GM18511 (cell line): ENCODE measurements around the gene ORC6.

ENCODE experiments used
- ATAC-seq: cut with Tn5 transposase; IDR thresholded peaks from one replicate; pipeline ENCODE4 v1.9.1; 2021; ENCODE audit warnings: mild to moderate bottlenecking, moderate library complexity; ENCODE audit not compliant: unreplicated experiment

The ORC6 gene

DNA sequence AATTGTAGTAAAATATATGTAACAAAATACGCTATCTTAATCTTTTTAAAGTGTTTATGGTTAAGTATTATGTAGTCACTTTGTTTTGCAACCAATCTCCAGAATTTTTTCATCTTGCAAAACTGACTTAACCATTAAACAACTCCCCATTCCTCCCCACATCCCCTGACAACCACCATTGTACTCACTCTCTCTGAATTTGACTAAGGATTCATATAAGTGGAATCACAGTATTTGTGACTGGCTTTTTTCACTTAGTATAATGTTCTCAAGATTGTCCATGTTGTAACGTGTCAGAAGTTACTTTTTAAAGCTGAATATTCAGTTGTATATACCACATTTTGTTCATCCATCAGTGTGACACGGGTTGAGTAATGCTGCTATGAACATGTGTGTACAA is 10.6 kb downstream of the ORC6 start:
- no peak for ATAC-seq

DNA sequence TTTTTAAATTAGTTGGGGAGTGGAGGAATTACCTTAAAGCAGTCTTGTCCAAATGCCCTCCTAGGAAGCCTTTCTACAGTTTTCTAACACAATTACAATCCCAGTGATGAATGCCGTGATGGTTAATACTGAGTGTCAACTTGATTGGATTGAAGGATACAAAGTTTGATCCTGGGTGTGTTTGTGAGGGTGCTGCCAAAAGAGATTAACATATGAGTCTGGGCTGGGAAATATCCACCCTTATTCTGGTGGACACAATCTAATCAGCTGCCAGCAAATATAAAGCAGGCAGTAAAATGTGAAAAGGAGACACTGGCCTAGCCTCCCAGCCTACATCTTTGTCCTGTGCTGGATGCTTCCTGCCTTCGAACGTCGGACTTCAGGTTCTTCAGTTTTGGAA is 12.2 kb downstream of the ORC6 start:
- ATAC-seq: no peak

DNA sequence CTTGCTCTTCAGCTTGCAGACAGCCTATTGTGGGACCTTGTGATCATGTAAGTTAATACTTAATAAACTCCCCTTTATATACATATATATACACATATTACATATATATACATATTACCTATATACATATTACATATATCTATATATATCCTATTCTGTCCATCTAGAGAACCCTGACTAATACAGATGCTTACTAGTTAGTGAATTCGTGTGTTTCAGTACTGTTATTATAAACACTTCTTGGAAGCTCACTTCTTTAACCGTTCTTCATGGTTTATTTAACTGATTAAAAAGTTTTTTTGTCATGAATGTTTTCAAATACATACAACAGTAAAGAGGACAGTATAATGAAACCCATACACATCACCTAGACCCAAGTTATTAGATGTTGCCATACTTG is 12.6 kb downstream of the ORC6 start:
- ATAC-seq: no peak

DNA sequence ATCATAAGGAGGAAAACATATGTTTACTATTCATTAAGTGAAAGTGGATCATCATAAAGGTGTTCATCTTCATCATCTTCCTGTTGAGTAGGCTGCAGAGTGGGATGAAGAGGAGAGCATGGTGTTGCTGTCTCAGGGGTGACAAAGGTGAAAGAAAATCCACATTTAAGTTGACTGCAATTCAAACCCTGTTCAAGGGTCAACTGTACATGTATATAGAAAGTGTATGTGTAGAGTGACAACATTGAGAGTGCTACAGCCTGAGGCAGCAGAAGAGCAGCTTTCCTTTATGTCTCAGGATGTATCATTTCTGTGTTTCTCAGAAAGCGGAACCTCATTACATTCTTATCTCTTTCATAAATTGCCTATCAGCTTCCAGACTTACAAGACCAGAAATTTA is 17.2 kb downstream of the ORC6 start:
- no peak for ATAC-seq

DNA sequence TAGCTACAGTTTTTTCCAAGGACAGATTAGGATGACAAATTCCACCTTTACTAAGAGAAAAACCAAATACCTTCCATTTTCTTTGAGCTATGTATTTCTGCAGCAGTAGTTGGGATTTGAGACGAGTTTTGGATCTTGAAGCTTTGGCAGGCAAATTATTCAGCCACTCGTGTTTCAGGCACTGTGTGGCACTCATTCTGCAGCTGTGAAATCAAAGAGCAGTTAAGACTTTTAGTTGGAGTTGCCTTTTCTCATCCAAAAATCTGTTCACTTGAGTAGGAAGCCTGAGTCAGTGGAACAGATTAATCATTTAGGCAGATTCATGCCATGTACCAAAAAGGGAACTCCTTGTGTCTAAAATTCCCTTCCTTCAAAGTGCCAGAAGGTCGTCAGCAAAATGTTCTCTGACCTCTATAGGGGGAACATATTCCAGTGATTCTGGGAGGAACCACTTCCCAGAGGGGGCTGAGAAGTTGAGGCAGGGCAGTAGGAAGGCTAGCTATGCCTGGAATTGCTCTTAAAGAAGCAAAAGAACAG is 20.1 kb downstream of the ORC6 start:
- no peak for ATAC-seq

DNA sequence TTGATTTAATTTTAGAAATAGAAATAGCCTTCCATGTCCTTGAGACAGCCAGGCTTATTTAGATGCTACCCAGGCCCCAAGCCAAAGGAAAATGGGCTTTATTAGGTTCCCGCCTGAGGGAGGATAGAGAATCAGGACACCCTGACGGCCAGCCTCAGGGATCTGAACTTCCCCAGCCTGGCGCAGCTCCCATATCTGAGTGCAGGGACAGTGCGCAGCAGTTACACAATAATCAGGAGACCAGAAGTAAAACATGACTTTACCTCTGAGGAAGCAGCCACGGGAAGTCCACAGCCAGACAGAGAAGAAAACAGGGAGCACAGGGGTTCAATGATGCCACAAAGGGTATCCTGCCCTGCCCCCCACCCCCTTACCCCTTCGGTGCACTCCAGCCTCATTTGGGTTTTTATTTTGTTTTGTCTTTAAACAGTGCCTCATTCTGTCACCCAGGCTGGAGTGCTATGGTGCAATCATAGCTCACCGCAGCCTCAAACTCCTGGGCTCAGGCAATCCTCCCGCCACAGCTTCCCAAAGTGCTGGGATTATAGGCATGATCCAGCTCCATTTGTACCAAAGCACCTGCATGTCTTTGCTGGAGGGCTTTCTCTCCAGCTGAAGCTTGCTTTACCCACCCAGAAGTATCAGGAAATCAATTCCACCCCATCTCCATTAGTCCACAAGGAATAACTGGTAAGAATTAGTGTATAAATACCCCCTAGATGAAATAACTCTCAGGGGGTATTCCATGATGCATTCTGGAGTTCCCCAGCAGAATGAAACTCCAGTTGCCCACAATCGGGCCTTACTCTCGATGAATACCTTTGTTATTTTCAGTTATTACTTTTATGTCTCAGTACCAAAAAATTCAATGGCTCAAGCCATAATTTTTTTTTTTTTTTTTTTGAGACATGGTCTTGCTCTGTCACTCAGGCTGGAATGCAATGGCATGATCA is 21.9 kb downstream of the ORC6 start:
- ATAC-seq: no peak

DNA sequence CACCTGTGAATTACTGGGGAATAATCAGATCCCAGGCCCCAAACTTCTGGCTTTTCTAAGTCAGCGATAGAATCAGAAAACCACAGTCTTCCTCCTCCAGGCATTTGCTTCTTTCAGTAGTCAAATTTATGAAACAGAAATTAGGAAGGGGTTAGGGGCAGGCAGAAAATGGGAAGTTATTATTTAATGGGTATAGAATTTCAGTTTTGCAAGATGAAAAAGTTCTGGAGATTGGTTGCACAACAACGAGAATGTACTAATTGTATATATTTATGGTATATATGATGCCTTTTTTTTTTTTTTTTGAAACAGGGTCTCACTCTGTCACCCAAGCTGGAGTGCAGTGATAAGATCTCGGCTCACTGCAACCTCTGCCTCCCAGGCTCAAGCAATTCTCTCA is 23.5 kb downstream of the ORC6 start:
- no peak for ATAC-seq

DNA sequence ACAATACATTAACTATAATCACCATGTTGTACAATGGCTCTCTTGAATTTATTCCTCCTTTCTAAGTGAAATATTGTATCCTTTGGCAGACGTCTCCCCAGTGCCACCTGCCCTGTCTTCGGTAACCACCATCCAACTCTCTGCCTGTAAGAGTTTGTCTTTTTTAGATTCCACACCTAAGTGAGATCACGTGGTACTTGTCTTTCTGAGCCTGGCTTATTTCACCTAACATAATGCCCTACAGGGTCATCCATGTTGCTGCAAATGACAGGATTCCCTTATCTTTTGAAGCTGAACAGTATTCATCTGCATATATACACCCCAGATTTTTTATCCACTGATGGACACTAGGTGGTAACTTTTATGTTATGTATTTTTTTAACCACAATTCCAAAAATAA is 24.2 kb downstream of the ORC6 start:
- ATAC-seq: no peak

DNA sequence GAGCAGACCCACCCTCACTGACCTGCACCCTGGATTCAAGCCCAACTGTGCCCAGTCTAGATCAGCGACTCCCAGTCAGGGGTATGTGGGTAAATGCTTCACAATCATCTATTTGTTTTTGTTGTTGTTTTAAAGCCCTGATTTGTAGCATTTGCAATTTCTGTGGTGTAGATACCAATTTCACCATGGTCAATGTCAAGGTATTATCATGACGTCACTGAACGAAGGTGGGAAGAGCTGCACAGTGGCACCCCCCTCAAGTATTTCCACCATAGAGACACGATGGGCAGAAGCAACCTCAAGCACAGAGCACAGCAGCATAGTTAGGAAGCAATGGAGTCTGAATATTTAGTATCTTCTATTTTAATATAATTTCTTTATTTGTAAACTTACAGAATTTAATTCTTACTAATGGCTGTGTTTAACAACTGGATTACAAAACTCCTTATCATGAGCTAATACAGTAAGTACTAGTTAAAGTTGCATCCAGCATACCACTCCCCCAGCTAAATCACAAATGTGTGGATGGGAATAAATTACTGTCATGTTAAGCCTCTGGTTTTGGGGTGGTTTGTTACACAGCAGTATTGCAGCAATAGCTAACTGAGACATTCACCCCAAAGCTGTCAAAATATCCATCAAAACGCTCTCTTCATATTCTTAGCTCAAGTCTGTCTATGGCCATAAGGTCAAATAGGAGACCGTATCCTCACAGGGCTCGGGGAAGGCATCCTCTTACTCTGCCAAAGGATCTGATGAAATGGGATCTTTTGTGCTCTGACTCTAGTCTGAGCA is 25.5 kb downstream of the ORC6 start:
- no peak for ATAC-seq

DNA sequence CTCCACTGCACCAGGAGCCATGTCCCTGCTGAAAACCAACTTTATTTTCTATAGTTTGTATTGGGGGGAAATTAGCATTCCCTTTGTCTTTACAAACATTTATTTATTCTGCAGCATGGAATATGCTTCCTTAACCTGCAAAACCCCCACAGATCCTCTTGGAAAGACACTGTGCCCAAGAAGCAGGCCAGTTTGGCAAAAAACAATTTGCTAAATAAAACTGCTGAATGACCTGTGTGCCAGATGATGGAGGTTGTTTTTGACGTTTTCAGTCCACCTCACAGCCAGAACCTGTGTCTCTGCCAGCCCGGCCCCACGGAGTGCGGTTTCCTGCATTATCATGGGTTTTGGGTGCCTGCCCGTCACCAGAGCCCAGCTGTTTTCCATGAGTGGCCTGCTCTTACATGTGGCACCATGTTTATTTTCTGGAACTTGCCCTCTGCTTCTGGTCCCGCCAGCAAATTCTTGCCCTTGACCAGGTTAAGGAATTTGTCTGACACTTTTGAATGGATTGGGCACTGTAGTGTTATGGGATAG is 26.4 kb downstream of the ORC6 start:
- ATAC-seq: no peak

DNA sequence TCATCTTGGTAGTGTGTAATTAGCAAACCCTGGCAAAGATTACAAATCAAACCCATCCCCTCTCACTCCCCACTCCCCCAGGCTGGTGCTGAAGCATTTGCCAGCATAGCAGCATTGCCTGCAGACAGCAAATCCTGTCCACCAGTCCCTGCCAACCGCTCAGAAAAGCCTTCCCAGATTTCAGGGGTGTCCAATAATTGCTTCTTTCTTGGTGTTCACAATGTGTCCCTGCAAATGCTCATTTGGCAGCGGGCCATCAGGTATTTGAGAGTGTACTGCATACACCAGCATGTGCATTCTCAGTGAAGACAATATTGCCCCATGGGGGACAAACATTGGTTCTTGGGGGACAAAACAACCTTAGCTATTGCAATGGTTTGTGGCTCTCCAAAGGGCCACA is 28.2 kb downstream of the ORC6 start:
- ATAC-seq: no peak

DNA sequence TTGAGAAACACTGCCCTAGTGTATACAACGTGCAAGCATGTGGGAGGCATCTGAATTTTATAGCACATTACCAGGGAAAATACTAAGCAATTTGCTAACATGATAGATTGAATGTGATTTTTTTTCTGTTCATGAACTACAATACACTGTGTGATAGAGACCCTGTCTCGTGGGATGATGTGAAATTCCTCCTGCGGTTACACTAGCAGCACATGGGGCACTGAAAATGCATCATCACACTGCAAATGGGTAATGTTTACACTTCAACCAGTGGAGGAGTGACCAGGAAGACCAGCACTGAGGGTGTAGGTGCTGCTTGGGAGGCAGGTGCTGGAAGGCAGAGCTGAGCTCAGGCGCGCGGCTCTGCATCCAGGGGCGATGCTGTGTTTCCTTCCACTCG is 28.8 kb downstream of the ORC6 start:
- no peak for ATAC-seq

DNA sequence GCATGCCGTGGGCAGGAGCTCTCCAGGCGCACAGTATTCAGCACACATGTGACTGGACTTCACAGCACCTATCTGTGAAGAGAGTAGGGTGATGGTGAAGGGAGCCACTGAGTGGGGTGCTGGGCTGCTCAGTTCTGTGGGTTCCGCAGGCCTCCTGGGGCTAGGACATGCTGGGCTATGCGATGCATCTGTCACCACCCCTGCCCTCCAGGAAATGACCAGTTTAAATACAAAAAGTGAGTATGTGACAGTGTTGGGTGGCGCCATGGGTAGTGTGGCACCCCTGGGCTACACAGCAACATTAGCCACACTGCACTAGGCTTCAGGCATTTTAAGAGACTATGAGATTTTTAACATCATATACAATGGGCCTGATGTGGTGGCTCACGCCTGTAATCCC is 30.1 kb downstream of the ORC6 start:
- ATAC-seq: no peak

DNA sequence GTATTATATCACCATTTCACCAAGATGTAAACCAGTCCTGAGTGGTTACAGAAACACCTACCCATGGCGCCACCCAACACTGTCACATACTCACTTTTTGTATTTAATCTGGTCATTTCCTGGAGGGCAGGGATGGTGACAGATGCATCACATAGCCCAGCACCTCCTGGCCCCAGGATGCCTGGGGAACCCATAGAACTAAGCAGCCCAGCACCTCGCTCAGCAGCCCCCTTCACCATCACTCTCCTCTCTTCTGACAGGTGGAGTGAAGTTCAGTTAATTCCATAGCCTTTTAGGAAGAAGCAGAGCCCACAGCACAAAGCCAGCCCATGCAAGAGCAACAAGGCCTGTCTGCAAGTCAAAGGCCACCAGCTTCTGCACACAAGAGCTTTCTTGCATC is 31.2 kb downstream of the ORC6 start:
- ATAC-seq: no peak

DNA sequence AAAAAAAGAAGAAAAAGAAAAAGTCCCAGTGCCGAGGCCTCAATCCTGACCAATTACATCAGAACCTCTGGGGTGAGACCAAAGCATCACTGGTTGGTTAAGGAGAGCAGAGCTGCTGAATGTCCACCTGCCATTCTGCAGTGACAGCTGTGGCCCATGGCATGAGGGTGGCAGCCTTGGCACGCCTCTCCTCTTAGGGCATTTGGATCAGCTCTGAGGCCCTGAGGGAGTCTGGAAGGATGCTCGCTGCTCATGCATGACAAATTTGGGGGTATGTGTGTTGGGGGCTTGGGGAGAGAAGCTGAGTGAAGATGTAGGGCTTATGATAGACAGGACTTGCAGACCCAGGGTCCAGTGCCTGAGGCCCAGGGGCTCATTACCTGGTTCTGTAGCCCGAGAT is 32.4 kb downstream of the ORC6 start:
- no peak for ATAC-seq

DNA sequence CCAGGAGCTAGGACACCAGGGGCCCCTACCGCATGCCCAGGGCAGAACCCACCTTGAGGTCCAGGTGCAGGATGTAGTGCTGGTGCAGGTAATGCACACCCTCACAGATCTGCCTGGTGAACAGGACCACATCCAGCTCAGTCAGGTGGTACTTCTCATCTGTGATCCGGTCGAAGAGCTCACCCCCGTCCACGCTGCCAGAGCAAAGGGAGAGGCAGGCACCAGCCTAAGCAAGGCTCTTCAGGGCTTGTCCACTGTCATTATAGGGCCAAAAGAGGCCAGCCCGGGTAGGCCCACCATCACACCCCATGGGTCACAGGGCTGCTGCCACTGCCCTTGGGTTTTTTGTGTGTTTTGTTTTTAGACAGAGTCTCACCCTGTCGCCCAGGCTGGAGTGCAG is 37.7 kb downstream of the ORC6 start:
- no peak for ATAC-seq

DNA sequence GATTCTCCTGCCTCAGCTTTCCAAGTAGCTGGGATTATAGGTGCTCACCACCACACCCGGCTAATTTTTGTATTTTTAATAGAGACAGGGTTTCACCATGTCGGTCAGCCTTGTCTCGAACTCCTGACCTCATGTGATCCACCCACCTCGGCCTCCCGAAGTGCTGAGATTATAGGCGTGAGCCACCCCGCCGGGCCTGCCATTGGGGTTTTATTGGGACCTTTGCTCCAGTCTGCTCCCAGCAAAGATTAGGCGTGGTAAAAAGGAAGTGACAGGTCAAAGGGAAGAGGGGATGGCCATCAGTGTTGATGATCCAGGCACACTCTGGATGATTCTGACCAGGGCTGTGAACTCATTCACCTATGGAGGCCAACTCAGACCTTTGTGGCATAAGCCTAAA is 38.2 kb downstream of the ORC6 start:
- no peak for ATAC-seq

DNA sequence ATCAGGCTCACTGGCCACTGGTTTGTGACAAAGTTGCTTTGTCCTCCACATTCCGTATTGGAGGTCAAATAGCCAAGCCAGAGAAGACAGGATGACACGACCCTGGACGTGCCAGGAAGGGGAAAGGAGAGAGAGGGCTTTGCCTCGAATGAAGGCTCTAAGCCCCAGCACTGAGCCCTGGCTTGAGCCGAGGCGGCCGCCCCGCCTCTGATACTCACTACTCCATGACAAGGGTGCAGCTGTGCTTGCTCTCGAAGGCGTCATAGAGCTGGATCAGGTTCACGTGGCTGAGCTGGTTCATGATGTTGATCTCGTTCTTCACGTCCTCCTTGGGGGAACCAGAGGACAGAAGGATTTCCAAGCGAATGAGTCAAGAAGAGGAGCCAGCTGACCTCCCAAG is 39.3 kb downstream of the ORC6 start:
- ATAC-seq: no peak

DNA sequence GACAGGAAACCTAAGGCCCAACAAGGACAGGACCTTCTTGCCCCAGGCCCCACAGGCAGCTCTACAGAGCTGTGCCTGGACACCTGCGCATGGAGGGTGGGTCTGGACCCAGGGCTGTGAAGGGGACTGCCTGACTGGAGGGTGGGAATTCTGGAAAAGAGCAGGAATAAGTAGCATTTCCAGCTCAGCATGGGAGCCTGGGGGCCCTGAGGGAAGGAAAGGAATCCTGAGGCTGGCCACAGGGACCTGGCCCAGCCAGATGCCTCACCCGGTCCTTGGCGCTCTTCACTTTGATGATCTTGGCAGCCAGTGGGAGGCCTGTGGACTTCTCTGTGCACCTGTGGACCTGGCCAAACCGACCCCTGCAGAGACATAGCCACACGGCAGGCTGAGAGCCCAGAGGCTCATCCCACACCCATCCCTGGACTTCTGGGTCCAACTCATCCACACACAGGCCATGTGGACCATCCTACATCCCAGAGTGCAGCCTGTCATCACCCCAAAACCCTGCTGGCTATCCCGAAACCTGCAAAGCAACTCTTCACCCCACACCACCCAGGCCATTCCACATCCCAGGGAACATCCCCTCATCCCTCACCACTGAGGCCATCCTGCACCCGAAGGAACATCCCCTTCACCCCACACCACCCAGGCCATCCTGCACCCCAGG is 40.0 kb downstream of the ORC6 start:
- no peak for ATAC-seq

DNA sequence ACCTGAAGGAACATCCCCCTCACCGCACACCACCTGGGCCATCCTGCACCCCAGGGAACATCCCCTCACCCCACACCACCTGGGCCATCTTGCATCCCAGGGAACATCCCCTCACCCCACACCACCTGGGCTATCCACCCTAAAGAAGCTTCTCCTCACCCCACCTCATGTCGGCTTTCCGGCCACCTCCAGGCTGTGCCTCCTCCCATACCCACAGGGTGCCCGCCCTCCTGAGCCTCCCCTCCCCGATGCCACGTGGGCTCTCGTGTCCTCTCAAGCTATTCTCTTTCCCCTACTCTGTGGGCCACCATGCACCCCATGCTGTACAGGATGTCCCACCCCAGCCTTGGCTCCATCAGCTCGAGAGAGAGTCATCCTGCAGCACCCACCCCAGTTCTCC is 40.7 kb downstream of the ORC6 start:
- ATAC-seq: no peak
